Thymus (tissue), 11 donors: ENCODE measurements around the gene ORC6. TPM values are rescaled to one million over a fixed set of nuclear protein-coding genes. Genes with fewer than 3 reads are reported as not detected.
A peak's percentile ranks its signal among the peaks of the same experiment; 100 is the strongest.

Experiments used
- DNase-seq, 9 donors: peaks; one replicate each; pipeline ENCODE4 v3.0.0-alpha.2; 2013; ENCODE audit warnings: low spot score in 9 of 9, low read depth in 6 of 9, missing footprints in 1 of 9
- H3K27ac ChIP-seq, 2 donors: one replicate each; pipeline ENCODE4 v1.5.1; 2013; ENCODE audit warnings: control low read depth in 1 of 2, low read depth in 1 of 2, low read length in 1 of 2, mild to moderate bottlenecking in 1 of 2, moderate library complexity in 1 of 2
- H3K27me3 ChIP-seq, 2 donors: one replicate each; pipeline ENCODE4 v1.5.1; 2013; ENCODE audit warnings: low read length in 1 of 2; ENCODE audit not compliant: control insufficient read depth in 2 of 2, insufficient read depth in 1 of 2
- H3K36me3 ChIP-seq, 2 donors: one replicate each; pipeline ENCODE4 v1.5.1; 2013; ENCODE audit warnings: low read length in 1 of 2, mild to moderate bottlenecking in 1 of 2, moderate library complexity in 1 of 2; ENCODE audit not compliant: control insufficient read depth in 2 of 2, insufficient read depth in 2 of 2
- H3K4me1 ChIP-seq, 2 donors: one replicate each; pipeline ENCODE4 v1.5.1; 2013; ENCODE audit warnings: low read length in 2 of 2; ENCODE audit not compliant: control insufficient read depth in 2 of 2, insufficient read depth in 2 of 2
- H3K4me3 ChIP-seq, 2 donors: one replicate each; pipeline ENCODE4 v1.5.1; 2013; ENCODE audit warnings: low read length in 2 of 2, control low read depth in 1 of 2, mild to moderate bottlenecking in 1 of 2
- H3K9me3 ChIP-seq, 2 donors: one replicate each; pipeline ENCODE4 v1.5.1; 2013; ENCODE audit warnings: low read length in 1 of 2, mild to moderate bottlenecking in 1 of 2; ENCODE audit not compliant: control insufficient read depth in 2 of 2, insufficient read depth in 1 of 2
- WGBS: extraction: QIAGEN DNeasy Blood & Tissue Kit; methylation state at CpG from one replicate; pipeline ENCODE4 v1.1.7; 2013; 5-methylcytosine and 5-hydroxymethylcytosine counted together
- polyA plus RNA-seq: library from polyadenylated mRNA; stranded (reverse); fragments of 200-250 nt; gene quantifications from one replicate; pipeline ENCODE4 v1.2.3, GENCODE V29; 2013
- total RNA-seq: library from RNA; stranded (reverse); fragments of 120-200 nt; gene quantifications from one replicate; pipeline ENCODE4 v1.2.4, GENCODE V29; 2013
- donor health status: healthy.

The ORC6 gene
- total and polyA plus RNA-seq, 2 donors, result 4.5 to 12.6 TPM

DNA sequence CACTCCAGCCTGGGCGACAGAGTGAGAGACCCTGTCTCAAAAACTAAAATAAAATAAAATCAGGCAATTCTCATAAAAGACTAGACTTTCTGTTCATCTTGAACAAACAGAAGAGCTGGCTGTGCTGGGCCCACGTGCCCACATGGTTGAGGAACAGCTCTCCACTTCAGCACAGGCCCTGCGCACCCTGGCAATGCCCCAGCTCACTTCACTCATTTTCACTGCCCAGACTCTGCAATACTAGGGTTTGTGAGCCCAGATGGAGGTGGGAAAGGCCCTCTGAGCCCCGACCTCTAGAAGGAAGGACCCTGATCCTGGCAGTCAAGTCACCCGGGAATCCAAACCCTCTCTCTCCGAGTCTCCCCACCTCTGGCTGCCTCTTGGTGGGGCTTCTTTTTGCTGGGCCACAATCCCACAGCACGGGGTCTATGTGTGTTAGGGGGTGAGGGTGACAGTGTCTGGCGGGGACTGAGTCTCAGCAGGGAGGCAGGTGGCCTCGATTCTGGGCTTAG, 43.9 kb downstream of the ORC6 start:
- no peak for DNase-seq
- 92% methylated on average over 9 of the region's 9 CpGs for WGBS
- Histone ChIP-seq H3K36me3 (no peaks in the 10 kb centered on the region), H3K27me3 (no peaks in the 10 kb centered on the region), H3K4me3 (no peak overlapping the region), H3K4me1 (no peaks in the 10 kb centered on the region), H3K27ac (no peak overlapping the region), H3K9me3 (no peaks in the 10 kb centered on the region)

GRCh38 chr16:46736695-46737094, 47.2 kb downstream of the ORC6 start:
- Histone ChIP-seq H3K4me3 (no peak overlapping the region), H3K27me3 (no peaks in the 10 kb centered on the region), H3K27ac (no peak overlapping the region), H3K4me1 (no peaks in the 10 kb centered on the region), H3K9me3 (no peaks in the 10 kb centered on the region), H3K36me3 (no peaks in the 10 kb centered on the region)
- WGBS, result 95% methylated on average over 12 of the region's 12 CpGs
- no peak for DNase-seq

DNA sequence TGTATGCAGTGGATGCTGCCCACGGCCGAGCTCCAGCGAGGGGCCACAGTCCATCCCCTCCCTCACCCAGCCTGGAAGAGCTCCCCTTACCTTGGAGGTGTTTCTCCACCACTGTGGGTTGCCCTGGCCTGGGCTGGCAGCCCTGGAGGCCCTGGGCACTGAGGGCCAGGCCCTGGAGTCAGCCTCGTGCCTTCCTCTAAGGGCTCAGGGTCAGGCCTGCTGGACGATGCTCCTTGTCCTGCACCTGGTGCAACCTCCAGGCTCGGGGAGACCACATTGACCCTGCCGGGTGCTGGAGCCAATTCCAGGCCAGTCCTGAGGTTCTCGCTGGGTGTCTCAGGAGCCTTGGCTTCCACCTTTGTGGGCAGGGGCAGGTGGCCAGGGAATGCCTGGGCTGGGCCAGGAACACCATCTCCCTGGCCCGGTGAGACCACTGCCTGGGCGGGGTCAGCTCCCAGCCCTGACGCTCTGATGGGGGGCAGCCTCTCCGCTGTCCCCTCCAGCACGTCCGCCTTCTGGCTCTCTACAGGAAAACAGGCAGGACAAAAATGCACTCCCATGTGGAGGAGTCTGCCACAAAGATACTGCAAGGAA, 48.3 kb downstream of the ORC6 start:
- Histone ChIP-seq H3K27me3 (no peaks in the 10 kb centered on the region), H3K9me3 (no peaks in the 10 kb centered on the region), H3K36me3 (no peaks in the 10 kb centered on the region), H3K4me3 (no peak overlapping the region), H3K27ac (no peak overlapping the region), H3K4me1 (no peaks in the 10 kb centered on the region)
- DNase-seq, result no peak
- 95% methylated on average over 14 of the region's 14 CpGs for WGBS

DNA sequence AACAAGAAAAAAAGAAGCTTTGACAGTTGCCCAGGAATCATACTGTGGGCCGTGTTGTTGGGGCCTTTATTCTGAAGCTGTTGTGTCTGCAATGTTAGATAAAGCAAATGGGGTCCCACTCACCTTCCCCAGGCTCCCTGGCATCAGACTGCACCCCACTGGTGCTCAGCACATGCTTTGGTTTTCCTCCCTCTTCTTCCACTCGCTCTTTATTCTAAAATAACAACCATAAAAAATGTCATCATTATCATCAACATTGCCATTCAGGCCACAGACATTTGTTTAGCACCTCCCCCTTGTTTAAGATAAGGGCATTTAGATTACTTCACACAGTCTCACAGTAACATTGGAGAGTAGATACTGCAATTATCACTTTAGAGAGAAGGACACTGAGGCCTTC, 50.5 kb downstream of the ORC6 start:
- Histone ChIP-seq H3K4me1 (no peaks in the 10 kb centered on the region), H3K27me3 (no peaks in the 10 kb centered on the region), H3K4me3 (no peak overlapping the region), H3K9me3 (no peaks in the 10 kb centered on the region), H3K36me3 (no peaks in the 10 kb centered on the region), H3K27ac (no peak overlapping the region)
- WGBS, result 99% methylated on average over 2 of the region's 2 CpGs
- no peak for DNase-seq

GRCh38 chr16:46743232-46743719, 53.8 kb downstream of the ORC6 start:
- Histone ChIP-seq H3K27me3 (no peaks in the 10 kb centered on the region), H3K9me3 (no peaks in the 10 kb centered on the region), H3K4me3 (no peak overlapping the region), H3K36me3 (no peaks in the 10 kb centered on the region), H3K4me1 (no peaks in the 10 kb centered on the region), H3K27ac (peak overlapping the region in 1 of 2 donors; percentile 37)
- WGBS, result 39% methylated on average over 10 of the region's 10 CpGs
- peak in 3 of 9 donors; percentile 5 to 36 (median 13) for DNase-seq

- Histone ChIP-seq H3K27ac (no peak overlapping the region), H3K9me3 (no peaks in the 10 kb centered on the region), H3K27me3 (no peaks in the 10 kb centered on the region), H3K4me1 (no peaks in the 10 kb centered on the region), H3K36me3 (no peaks in the 10 kb centered on the region), H3K4me3 (no peak overlapping the region)
- DNase-seq, result no peak
- WGBS, result 97% methylated on average over 7 of the region's 7 CpGs
These were observed 56.2 kb downstream of the ORC6 start for GRCh38 chr16:46745617-46746016.

DNA sequence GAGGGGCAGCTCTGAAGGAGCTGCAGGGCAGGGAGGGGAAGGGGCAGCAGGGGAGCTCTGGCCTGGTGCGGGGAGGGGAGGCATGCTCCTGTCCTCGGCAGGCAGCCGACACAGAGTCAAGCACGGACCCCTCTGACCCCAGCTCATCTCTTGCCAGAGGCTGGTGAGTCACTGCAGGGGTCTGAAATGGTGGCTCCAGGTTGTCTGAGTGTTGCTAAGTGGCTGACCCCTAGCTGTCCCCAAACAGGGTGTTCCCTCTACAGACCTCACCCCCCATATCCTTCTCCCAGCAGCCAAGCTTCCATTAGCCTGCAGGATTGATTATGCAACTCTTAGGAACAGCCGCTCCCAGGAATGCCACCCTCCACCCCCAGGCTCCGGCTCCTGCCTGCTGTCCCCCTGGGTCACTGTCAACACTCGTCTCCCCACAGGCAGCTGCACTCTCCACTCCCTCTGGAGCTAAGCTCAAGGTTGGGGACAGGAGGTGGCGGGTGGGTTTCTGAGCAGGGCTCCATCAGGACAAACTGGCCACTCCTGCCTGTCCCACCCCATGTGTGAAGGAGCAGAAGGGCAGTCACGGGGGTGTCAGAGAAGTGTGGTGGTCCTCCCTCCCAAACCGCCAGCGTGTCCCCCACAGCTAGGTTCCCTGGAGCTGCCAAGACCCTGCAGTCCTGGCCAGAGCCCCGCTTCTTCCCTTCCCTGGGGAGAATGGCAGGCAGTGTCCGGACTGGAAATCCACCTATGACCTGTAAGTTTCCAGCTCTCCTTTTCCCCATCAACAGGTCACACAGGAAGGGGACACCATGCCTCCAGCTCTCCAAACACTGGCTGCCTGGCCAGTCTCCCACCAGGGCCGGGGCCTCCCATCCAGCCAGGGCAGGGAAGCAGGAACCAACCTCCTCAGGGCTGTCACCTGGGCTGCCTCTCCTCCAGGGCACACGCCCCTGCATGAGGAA, 57.6 kb downstream of the ORC6 start:
- H3K9me3 ChIP-seq, result no peaks in the 10 kb centered on the region
- H3K27me3 ChIP-seq, result no peaks in the 10 kb centered on the region
- 96% methylated on average over 15 of the region's 15 CpGs for WGBS
- no peak overlapping the region for H3K4me3 ChIP-seq
- H3K4me1 ChIP-seq, result no peaks in the 10 kb centered on the region
- no peaks in the 10 kb centered on the region for H3K36me3 ChIP-seq
- no peak overlapping the region for H3K27ac ChIP-seq
- no peak for DNase-seq
